Right lobe of liver (tissue), 6 donors: ENCODE data around the gene SNRNP200. TPM values are rescaled to one million over a fixed set of nuclear protein-coding genes. Genes with fewer than 3 reads are reported as not detected.
A peak's percentile ranks its signal among the peaks of the same experiment; 100 is the strongest.

Source experiments
- ATAC-seq, 4 donors: fragments of 200-7000 bp; cut with Tn5 transposase; one replicate each; pipeline ENCODE4 v1.9.1; 2020; ENCODE audit warnings: mild to moderate bottlenecking in 4 of 4, moderate library complexity in 4 of 4
- DNase-seq, 3 donors: peaks; one replicate each; pipeline ENCODE4 v3.0.0-alpha.2; 2020
- H3K27ac ChIP-seq, 3 donors: fragments of 200-600 bp; one replicate each; pipeline ENCODE4 v1.8.0; 2022
- H3K27me3 ChIP-seq, 2 donors: fragments of 200-600 bp; one replicate each; pipeline ENCODE4 v1.8.0; 2022
- H3K36me3 ChIP-seq, 4 donors: fragments of 200-600 bp; sonication (generic) in 1 of 4; one replicate each; pipeline versions ENCODE4 v1.5.1 to v1.8.0; 2017 to 2022; ENCODE audit warnings: control low read depth in 1 of 4
- H3K4me1 ChIP-seq, 4 donors: fragments of 200-600 bp; sonication (generic) in 1 of 4; one replicate each; pipeline versions ENCODE4 v1.5.1 to v1.8.0; 2017 to 2022; ENCODE audit warnings: control low read depth in 1 of 4
- H3K4me3 ChIP-seq, 3 donors: fragments of 200-600 bp; one replicate each; pipeline ENCODE4 v1.8.0; 2022
- H3K9me3 ChIP-seq, 4 donors: fragments of 200-600 bp; sonication (generic) in 1 of 4; one replicate each; pipeline versions ENCODE4 v1.5.1 to v1.8.0; 2017 to 2022; ENCODE audit warnings: control low read depth in 1 of 4
- CTCF ChIP-seq, 4 donors: fragments of 200-600 bp in 3 of 4; fragments of 450-650 bp in 1 of 4; IDR thresholded peaks; one replicate each; pipeline versions ENCODE4 v1.5.1 to v1.8.0; 2016 to 2022; ENCODE audit warnings: antibody characterized with exemption in 4 of 4, mild to moderate bottlenecking in 2 of 4
- POLR2A ChIP-seq: fragments of 450-650 bp; IDR thresholded peaks from one replicate; pipeline ENCODE4 v1.6.1; 2017; ENCODE audit warnings: antibody characterized with exemption, mild to moderate bottlenecking
- WGBS: methylation state at CpG from one replicate; pipeline ENCODE4 v1.1.6; 2018; ENCODE audit warnings: low coverage, low lambda C conversion rate; ENCODE audit not compliant: insufficient coverage; ENCODE audit errors: missing lambda C conversion rate; 5-methylcytosine and 5-hydroxymethylcytosine counted together
- intact Hi-C, 2 donors: fragments of 100-400 bp; cut with DNase I; formaldehyde crosslinking; loops; one replicate each; pipeline versions ENCODE4 v1.11.2 to v1.14.1; 2022
- total RNA-seq, 6 experiments: library from RNA; depleted of rRNA in 2 of 6; stranded (reverse); fragments of >200 nt in 2 of 6; fragmentation: NEBNext Ultra II Directional in 3 of 6; extraction: Animal tissue kit (Norgen Biotek cat#: 25700) in 3 of 6; gene quantifications; one replicate each; pipeline versions ENCODE4 v1.1.0 to v1.2.4, GENCODE V29; 2016 to 2023
- donor health status: DM: no; HTN: yes; CAD: no.
- donor health status: DM: no; HTN: no; CAD: no.
- donor health status: DM: no; HTN: no; CAD: no.
- donor health status: DM: no; HTN: yes; CAD: no.
- donor health status: DM: no; HTN: yes; CAD: no.

The SNRNP200 gene
- total RNA-seq, 6 experiments from 2014 or later, result 43.6 to 52.5 (median 46.8) TPM

- no peak for ATAC-seq
- intact Hi-C loops, result no loop called here
- Histone ChIP-seq H3K27me3 (no peaks in the 10 kb centered on the region), H3K4me1 (peaks cover 0 to 23% (median 3%) of the 10 kb centered on the region in 4 donors), H3K9me3 (no peaks in the 10 kb centered on the region), H3K36me3 (no peaks in the 10 kb centered on the region), H3K27ac (no peak overlapping the region), H3K4me3 (no peak overlapping the region)
- WGBS, result no CpG with 5 or more reads among the region's 3 CpGs
- no peak for DNase-seq
- TF ChIP-seq POLR2A (no peak), CTCF (IDR thresholded peaks at IDR 0.05) (no peak)
These were observed 28.4 kb upstream of the SNRNP200 start for GRCh38 chr2:96333708-96334107.

GRCh38 chr2:96330407-96330806 lies 25.1 kb upstream of the SNRNP200 start:
- no peak for DNase-seq
- no peaks in the 10 kb centered on the region for H3K36me3 ChIP-seq
- intact Hi-C loops, result no loop called here
- 7% methylated on average over 1 of the region's 1 CpG for WGBS
- H3K9me3 ChIP-seq, result no peaks in the 10 kb centered on the region
- no peaks in the 10 kb centered on the region for H3K27me3 ChIP-seq
- TF ChIP-seq POLR2A (no peak), CTCF (IDR thresholded peaks at IDR 0.05) (no peak)
- no peak overlapping the region for H3K4me3 ChIP-seq
- peak overlapping the region in 1 of 3 donors; percentile 31 for H3K27ac ChIP-seq
- ATAC-seq, result peak; percentile 39 to 84 (median 52)
- H3K4me1 ChIP-seq, result peaks cover 0 to 23% (median 3%) of the 10 kb centered on the region in 4 donors

- H3K4me1 ChIP-seq, result peaks cover 0 to 21% (median 1%) of the 10 kb centered on the region in 4 donors
- DNase-seq (no peak), ATAC-seq (peak in 1 of 4 donors; percentile 17)
- intact Hi-C loops, result no loop called here
- no peaks in the 10 kb centered on the region for H3K27me3 ChIP-seq
- H3K36me3 ChIP-seq, result no peaks in the 10 kb centered on the region
- TF ChIP-seq POLR2A (no peak), CTCF (IDR thresholded peaks at IDR 0.05) (no peak)
- H3K9me3 ChIP-seq, result no peaks in the 10 kb centered on the region
- peak overlapping the region in 1 of 3 donors; percentile 31 for H3K27ac ChIP-seq
- WGBS, result no CpG with 5 or more reads among the region's 6 CpGs
- no peak overlapping the region for H3K4me3 ChIP-seq
These were observed 24.5 kb upstream of the SNRNP200 start for GRCh38 chr2:96329874-96330273.

GRCh38 chr2:96329456-96329855 lies 24.1 kb upstream of the SNRNP200 start:
- WGBS, result 33% methylated on average over 1 of the region's 1 CpG
- peak in 1 of 4 donors; percentile 61 for ATAC-seq

More at GRCh38 chr2:96329456-96329855, 24.1 kb upstream of the SNRNP200 start:
- Histone ChIP-seq H3K36me3 (no peaks in the 10 kb centered on the region), H3K27me3 (no peaks in the 10 kb centered on the region), H3K27ac (peak overlapping the region in 1 of 3 donors; percentile 31), H3K4me3 (no peak overlapping the region), H3K4me1 (peaks cover 0 to 18% (median 0%) of the 10 kb centered on the region in 4 donors), H3K9me3 (no peaks in the 10 kb centered on the region)
- TF ChIP-seq CTCF (IDR thresholded peaks at IDR 0.05) (no peak), POLR2A (no peak)
- no peak for DNase-seq
- intact Hi-C loops, result no loop called here
